Panc1 (cell line): ENCODE data around the gene GNAT3.

ENCODE experiments used
- CTCF ChIP-seq: fragments of 450-650 bp; IDR thresholded peaks from 2 replicates; pipeline ENCODE4 v1.5.1; 2017; ENCODE audit warnings: mild to moderate bottlenecking
- POLR2AphosphoS5 ChIP-seq: IDR thresholded peaks from 2 replicates; pipeline ENCODE4 v1.6.1; 2012; ENCODE audit warnings: mild to moderate bottlenecking, low read depth, low read length, moderate library complexity
- SIN3A ChIP-seq: IDR thresholded peaks from 2 replicates; pipeline ENCODE4 v1.6.1; 2012; ENCODE audit warnings: low read depth, mild to moderate bottlenecking, low read length, moderate library complexity, borderline replicate concordance; ENCODE audit not compliant: insufficient read depth
- TCF7L2 ChIP-seq: IDR thresholded peaks from 2 replicates; pipeline ENCODE4 v1.6.1; 2011; ENCODE audit warnings: mild to moderate bottlenecking, low read depth, low read length, inconsistent platforms
- TF ChIP-seq, protein P1 (sequence below), 2 experiments: IDR thresholded peaks; 2 replicates each; pipeline ENCODE4 v1.6.1; 2011 to 2012; ENCODE audit warnings: low read depth in 2 of 2, control low read depth in 1 of 2, low read length in 1 of 2, mild to moderate bottlenecking in 1 of 2, moderate library complexity in 1 of 2; ENCODE audit not compliant: insufficient read depth in 1 of 2

GRCh38 chr7:80511964-80512363, at the start of gene GNAT3:
- TF ChIP-seq CTCF (no peak), POLR2AphosphoS5 (no peak), TCF7L2 (no peak), SIN3A (no peak)
- TF ChIP-seq, protein P1, sequence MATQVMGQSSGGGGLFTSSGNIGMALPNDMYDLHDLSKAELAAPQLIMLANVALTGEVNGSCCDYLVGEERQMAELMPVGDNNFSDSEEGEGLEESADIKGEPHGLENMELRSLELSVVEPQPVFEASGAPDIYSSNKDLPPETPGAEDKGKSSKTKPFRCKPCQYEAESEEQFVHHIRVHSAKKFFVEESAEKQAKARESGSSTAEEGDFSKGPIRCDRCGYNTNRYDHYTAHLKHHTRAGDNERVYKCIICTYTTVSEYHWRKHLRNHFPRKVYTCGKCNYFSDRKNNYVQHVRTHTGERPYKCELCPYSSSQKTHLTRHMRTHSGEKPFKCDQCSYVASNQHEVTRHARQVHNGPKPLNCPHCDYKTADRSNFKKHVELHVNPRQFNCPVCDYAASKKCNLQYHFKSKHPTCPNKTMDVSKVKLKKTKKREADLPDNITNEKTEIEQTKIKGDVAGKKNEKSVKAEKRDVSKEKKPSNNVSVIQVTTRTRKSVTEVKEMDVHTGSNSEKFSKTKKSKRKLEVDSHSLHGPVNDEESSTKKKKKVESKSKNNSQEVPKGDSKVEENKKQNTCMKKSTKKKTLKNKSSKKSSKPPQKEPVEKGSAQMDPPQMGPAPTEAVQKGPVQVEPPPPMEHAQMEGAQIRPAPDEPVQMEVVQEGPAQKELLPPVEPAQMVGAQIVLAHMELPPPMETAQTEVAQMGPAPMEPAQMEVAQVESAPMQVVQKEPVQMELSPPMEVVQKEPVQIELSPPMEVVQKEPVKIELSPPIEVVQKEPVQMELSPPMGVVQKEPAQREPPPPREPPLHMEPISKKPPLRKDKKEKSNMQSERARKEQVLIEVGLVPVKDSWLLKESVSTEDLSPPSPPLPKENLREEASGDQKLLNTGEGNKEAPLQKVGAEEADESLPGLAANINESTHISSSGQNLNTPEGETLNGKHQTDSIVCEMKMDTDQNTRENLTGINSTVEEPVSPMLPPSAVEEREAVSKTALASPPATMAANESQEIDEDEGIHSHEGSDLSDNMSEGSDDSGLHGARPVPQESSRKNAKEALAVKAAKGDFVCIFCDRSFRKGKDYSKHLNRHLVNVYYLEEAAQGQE (IDR thresholded peaks at IDR 0.05; ENCODE audit: insufficient read depth in 1 of 2, low read depth in 2 of 2, low read length in 1 of 2), result no peak
